HG03442 (cell line): Measurements from ENCODE around the gene TRMT2A.

Experiments used
- ATAC-seq: cut with Tn5 transposase; IDR thresholded peaks from one replicate; pipeline ENCODE4 v1.9.1; 2021; ENCODE audit warnings: mild to moderate bottlenecking, moderate library complexity; ENCODE audit not compliant: unreplicated experiment

TRMT2A gene

GRCh38 chr22:20107951-20108756 is 8.9 kb downstream of the TRMT2A start:
- ATAC-seq = no peak

DNA sequence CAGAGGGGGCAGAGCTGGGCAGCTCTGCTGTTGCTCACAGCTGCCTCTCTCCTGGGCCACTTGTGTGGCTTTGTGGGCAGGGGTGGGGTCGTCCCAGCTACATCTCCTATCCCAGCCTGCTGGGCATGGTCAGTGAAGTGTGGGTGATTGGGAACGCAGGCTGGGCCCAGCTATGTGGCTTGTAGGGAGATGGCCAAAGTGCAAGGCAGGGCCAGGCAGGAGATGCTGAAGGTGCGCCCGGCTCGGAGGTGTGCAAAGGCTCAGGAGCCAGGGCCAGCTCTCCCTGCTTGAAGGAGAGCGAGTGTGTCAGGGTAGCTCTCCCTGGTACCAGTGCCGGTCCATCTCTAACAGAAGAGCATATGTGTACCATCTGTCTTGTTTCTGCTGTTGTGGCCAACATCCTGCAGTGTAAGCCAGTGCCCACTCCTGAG is 9.5 kb downstream of the TRMT2A start:
- ATAC-seq = no peak

- ATAC-seq = no peak
Observed at GRCh38 chr22:20106849-20107237, 10.2 kb downstream of the TRMT2A start.

GRCh38 chr22:20106205-20106848 is 10.7 kb downstream of the TRMT2A start:
- no peak for ATAC-seq

GRCh38 chr22:20105456-20106204 is 11.4 kb downstream of the TRMT2A start:
- no peak for ATAC-seq

- ATAC-seq = no peak
Observed at GRCh38 chr22:20102203-20102780, 14.7 kb downstream of the TRMT2A start.

GRCh38 chr22:20101638-20102037 is 15.4 kb downstream of the TRMT2A start:
- no peak for ATAC-seq

GRCh38 chr22:20099099-20099711 is 17.8 kb downstream of the TRMT2A start:
- ATAC-seq = no peak

DNA sequence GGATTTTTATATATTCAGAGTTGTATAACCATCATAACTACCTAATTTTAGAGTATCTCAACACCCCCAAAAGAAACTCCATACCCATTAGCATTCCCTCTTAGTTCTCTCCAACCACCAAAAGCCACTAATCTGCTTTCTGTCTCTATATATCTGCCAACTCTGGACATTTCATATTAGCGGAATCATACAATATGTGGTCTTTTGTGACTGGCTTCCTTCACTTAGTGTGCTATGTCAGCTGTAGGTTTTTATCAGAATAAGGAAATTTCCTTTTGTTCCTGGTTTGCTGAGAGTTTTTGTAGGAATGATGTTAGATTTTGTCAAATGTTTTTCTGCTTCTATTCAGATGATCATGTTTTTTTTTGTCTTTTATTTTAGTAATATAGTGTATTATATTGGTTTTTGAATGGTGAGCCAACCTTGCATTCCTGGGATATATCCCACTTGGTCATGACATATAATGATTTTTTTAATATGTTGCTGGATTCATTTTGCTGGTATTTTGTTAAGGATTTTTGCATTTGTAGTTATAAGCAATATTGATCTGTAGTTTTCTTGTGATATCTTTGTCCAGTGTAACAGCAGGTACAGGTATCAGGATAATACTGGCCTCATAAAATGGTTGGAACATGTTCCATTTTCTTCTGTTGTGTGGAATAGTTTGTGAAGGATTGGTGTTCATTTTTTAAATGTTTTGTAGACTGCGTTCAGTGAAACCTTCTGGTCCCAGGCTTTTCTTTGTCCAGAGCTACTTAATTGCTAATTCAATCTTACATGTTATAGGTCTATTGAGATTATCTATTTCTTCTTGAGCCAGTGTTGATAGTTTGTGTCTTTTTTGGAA is 20.2 kb downstream of the TRMT2A start:
- no peak for ATAC-seq

GRCh38 chr22:20095521-20095920 is 21.5 kb downstream of the TRMT2A start:
- no peak for ATAC-seq

- no peak for ATAC-seq
Observed at GRCh38 chr22:20094197-20094807, 22.7 kb downstream of the TRMT2A start.

- ATAC-seq = no peak
Observed at GRCh38 chr22:20093418-20094196, 23.4 kb downstream of the TRMT2A start.

GRCh38 chr22:20092477-20092854 is 24.6 kb downstream of the TRMT2A start:
- no peak for ATAC-seq

DNA sequence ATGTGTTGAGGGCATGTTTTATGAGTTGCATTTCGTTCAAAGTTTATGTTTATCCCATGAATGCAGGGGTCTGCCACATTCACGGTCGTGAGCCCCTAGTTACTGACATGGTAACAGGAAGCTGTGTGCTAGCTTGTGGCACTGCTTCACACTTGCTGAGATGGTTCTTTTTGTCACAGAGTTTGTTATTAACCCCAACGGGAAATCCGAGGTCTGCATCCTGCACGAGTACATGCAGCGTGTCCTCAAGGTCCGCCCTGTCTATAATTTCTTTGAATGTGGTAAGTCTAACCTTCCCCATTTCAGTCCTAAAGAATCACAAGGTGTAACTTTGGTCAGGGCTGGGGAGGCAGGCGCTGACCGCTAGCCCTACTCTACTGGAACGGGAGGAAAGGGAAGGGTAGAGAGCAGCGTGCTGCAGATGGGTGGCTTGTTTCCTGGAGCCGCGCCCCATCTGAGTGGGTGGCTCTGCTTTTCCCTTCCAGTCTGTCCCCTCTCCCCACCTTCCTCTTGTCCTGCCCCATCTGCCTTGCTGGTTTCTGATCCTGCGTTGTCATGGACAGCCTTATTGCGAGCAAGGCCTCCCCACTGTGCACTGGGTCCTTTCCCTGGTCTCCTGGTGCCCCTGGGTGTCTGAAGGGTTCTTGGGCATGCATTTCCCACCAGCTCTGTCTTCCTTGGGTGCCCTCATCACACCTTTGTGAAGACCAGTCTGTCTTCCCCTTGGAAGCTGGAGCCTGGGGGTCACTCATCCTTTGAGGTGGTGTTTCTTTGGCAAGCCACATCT is 25.1 kb downstream of the TRMT2A start:
- ATAC-seq = no peak

DNA sequence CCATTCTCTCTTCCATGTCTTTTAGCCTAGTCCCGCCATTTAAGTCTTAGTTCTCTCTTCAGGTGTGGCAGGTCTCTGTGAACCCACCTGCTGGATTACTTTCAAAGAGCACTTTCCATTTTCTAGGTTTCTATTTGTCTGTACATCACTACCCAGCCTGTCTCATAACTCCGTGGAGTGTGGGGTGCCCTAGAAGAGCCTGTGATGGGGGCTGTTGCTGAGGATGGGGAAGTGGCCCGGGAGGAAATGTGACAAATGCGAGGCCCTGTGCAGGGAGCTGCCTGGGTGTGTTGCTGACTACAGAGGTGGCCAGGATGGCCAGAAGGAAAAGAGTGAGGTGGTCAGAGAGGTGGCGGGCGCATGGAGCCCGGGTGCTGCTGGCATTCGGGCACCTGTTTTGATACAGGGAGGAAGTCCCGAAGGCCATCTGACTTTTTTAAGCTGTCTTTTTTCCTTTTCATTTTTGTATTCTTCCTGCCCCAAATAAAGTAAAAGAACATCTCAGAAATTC is 26.2 kb downstream of the TRMT2A start:
- no peak for ATAC-seq

DNA sequence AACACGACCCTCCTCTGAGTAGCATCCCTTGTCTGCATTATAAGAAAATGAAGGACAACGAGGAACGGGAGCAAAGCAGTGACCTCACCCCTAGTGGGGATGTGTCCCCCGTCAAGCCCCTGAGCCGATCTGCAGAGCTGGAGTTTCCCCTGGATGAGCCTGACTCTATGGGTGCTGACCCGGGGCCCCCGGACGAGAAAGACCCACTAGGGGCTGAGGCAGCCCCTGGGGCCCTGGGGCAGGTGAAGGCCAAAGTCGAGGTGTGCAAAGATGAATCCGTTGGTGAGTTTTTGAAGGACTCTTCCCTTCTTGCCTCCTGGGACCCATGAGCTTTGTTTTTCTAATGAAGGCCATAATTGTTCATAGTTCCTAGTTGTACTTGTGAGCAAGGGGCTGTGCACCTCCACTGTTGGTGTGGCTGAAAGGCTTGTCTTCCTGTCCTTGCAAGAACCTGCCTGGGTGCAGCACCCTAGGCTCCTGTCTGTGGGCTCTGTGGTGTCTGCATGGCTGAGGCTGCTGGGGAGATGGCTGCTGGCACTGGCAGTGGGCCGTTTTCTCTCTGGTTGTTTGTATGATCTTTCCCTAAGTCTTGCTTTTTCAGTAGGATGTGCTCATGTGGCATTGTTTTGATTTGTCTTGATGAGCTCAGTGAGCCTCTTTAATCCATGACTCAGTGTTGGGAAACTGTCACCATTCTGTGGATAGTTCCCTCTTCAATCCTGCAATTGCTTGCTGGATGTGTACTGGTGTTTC is 26.9 kb downstream of the TRMT2A start:
- ATAC-seq = no peak
